Regular cardiac myocyte (primary cell): ENCODE results near the gene ZFPM1. TPM values are rescaled to one million over a fixed set of nuclear protein-coding genes. Genes with fewer than 3 reads are reported as not detected.

Experiments used
- total RNA-seq: library from RNA; depleted of rRNA; stranded (reverse); fragments of >200 nt; gene quantifications from 2 replicates; pipeline ENCODE4 v1.2.3, GENCODE V29; 2014

ZFPM1 gene
- total RNA-seq = 2.0 and 3.3 TPM in 2 replicates

GRCh38 chr16:88453217-88453531 lies at the start of gene ZFPM1:
Gene ZFPM1 (plus strand): TSS chr16:88453280. CDS start chr16:88453639, 359 bp downstream.

GRCh38 chr16:88569985-88570690 lies 117.1 kb downstream of the ZFPM1 start, which contains the start of gene ZC3H18:
Gene ZC3H18 (plus strand): TSS chr16:88570403. CDS start chr16:88577124, 6,721 bp downstream.

Other genes with a start within 250 kb of the ZFPM1 start
- 1.3 and 2.8 TPM in 2 replicates for gene ZNF469, start 70.3 kb upstream of the ZFPM1 start, total RNA-seq
- 9.6 and 22.6 TPM in 2 replicates for gene ZC3H18, start 117.1 kb downstream of the ZFPM1 start, total RNA-seq
- not detected in 2 replicates for gene IL17C, start 185.3 kb downstream of the ZFPM1 start, total RNA-seq
- gene CYBA, start 197.8 kb downstream of the ZFPM1 start, total RNA-seq = 247 and 346 TPM in 2 replicates
- 41.0 and 45.1 TPM in 2 replicates for gene MVD, start 209.8 kb downstream of the ZFPM1 start, total RNA-seq
- not detected in 2 replicates for gene SNAI3, start 233.2 kb downstream of the ZFPM1 start, total RNA-seq